Stimulated activated CD8-positive, alpha-beta memory T cell treated with anti-CD3 and anti-CD28 coated beads, Interleukin-12 subunit alpha, Interleukin-12 subunit beta, amount 100 ng/mL, for 1 hour (primary cell): Measurements from ENCODE around the gene PRKCB.

Source experiments
- DNase-seq: peaks from one replicate; pipeline ENCODE4 v3.0.0-alpha.2; 2020; ENCODE audit warnings: low read depth

PRKCB gene

DNA sequence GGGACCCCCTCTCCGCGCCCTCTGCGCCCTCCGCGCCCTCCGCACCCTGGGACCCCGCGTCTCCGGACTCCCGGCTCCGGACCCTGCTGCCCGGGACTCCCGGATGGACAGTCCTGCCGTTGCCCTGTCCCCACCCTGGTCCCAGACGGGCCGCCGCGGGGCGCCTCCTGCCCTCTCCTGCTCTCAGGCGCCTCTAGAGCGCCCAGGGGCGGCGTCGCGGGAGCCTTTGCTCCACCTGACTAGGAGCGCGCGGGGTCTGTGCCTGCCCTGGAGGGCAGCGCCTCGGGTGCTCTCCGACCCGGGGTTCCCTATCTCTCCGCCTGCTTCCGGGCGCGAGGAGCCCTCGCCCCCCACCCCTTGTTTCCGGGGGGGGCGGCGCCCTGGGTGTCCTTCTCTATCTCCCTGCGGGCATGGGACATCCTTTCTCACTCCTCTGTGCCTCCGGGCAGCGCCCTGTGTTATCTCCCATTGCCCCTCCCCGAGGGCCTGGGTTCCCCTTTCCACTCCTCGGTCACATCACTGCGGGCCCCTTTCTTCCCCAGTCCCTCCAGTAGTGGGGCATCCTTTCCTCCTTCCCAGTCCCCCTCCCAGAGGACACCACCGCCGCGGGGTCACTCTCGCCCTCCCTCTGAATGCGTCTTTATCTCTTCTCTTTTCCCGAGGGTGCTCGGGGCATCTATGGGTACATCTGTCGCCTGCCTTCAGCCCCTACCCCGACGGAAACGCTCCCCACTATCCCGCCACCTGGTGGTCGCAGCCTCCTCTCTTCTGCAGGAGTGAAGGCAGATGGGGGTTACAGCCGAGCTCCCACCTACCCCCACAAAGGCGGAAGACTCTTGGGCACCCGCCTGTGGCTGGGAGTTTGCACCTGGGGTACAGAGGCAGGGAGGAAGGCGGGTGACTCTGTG, 875 bp downstream of the PRKCB start:
- no peak for DNase-seq

- no peak for DNase-seq
These were observed 1.9 kb downstream of the PRKCB start for GRCh38 chr16:23837553-23838308.

GRCh38 chr16:23838485-23839142, 2.8 kb downstream of the PRKCB start:
- DNase-seq = no peak

GRCh38 chr16:23840310-23840709, 4.5 kb downstream of the PRKCB start:
- no peak for DNase-seq

DNA sequence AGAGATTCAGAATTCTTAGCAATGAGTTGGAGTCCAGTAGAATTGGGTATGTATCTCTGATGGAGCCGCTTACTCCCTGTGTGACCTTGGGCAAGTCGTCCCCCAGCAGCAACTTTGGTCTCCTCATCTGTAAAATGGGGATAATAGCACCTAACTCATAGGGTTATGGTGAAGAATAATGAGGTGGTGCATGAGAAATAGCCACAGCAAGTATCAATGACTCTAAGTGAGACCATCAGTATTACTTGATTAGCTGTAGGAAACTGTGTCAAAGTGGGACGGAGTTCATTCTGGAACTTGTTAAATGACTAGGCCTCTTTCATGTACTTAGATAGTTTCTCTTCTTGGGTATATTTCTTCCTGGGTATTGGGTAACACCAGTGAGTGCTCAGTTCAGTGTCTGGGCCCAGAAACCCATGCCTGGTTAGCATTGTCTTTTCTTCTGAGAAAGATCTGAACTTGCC, 6.4 kb downstream of the PRKCB start:
- no peak for DNase-seq

- DNase-seq = no peak
These were observed 7.4 kb downstream of the PRKCB start for GRCh38 chr16:23843143-23843542.

GRCh38 chr16:23847251-23847650, 11.5 kb downstream of the PRKCB start:
- no peak for DNase-seq

GRCh38 chr16:23847948-23848347, 12.2 kb downstream of the PRKCB start:
- no peak for DNase-seq

- no peak for DNase-seq
These were observed 13.2 kb downstream of the PRKCB start for GRCh38 chr16:23848958-23849357.

DNA sequence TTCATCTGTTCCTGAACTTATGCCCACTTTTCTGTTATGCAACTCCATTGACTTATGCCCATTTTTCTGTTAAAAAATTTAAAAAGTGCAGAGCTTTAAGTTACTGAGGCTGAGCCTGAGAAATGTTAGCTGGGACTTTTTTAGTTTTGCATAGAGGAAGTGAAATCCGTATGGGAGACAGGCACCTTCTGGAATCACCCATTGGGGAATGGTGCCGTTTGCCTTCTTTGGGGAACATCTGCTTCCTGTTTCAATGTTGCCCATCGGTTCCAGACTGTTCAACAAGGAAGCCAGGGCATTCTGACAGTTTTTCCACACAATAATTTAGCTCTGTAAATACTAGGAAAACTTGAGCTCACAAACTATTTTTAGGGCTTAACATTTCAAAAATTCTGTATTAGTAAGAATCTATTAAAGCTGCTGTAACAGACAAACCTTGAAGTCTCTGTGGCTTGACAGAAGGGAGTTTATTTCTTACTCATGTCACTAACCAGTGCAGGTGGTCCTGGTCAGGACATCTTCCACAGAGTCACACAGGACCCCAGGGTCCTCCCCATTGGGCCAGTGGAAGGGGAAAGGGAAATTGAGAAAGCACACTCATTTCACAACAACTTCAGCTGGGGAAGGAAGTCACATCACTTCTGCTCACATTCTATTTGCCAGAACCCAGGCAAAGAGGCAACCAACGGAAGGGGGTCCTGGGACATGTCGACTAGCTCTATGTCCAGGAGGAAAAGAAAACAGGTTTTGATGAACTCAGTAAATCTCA, 17.2 kb downstream of the PRKCB start:
- no peak for DNase-seq

DNA sequence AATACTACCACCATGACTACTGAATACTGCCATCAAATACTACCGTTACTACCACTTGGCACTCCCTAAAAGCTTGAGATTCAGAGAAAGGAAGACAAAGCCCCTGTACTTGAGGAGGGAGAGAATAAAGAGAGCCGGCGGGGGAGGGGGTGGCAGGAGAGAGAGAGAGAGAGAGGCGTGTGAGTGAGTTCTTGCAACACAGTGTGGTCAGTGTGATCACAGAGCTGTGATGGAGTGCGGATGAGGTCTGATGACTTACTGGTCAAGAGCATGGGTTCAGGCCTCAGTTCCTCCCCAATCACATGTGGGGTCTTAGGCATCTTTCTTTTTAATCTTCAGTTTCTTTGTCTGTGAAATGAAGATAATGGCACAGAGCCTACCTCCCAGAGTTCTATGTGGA, 19.2 kb downstream of the PRKCB start:
- no peak for DNase-seq

DNA sequence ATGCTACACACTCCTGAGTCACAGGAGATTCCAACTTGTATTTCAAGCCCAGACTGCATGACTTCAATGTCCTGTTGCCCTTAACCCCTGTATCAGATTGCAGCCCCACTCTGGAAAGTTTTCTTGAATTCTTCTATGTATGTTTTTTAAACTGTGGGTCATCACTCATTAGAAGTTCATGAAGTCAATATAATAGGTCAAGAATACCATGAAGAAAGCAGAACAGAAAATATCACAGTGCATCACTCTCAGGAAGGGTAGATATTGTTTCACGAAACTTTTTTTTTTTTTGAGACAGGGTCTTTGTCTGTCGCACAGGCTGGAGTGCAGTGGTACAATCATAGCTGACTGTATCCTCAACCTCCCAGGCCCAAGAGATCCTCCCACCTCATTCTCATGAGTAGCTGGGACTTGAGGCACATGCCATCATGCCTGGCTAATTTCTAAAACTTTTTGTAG, 20.5 kb downstream of the PRKCB start:
- DNase-seq = no peak

GRCh38 chr16:23857256-23857880, 21.6 kb downstream of the PRKCB start:
- no peak for DNase-seq

GRCh38 chr16:23857881-23858269, 22.1 kb downstream of the PRKCB start:
- DNase-seq = no peak

DNA sequence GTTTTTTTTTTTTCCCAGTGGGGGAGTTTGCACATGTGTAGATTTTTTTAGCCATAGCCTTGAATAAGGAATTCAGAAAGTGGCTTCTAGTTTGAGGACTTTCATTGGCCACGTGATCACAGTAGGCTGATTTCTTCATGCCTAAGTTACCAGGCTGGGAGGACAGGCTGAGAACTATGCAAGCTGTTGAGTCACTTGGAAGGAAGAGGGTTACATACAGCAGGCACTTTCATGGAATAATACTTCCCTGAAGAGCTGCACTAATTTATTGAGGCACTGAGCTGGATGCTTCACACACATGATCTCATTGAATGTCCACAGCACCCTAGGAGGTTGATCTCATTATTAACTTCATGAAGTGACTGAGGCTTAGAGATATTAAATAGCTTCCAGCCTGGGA, 22.8 kb downstream of the PRKCB start:
- DNase-seq = no peak

GRCh38 chr16:23859713-23860269, 24.0 kb downstream of the PRKCB start:
- no peak for DNase-seq

GRCh38 chr16:23861874-23862273, 26.1 kb downstream of the PRKCB start:
- DNase-seq = no peak

DNA sequence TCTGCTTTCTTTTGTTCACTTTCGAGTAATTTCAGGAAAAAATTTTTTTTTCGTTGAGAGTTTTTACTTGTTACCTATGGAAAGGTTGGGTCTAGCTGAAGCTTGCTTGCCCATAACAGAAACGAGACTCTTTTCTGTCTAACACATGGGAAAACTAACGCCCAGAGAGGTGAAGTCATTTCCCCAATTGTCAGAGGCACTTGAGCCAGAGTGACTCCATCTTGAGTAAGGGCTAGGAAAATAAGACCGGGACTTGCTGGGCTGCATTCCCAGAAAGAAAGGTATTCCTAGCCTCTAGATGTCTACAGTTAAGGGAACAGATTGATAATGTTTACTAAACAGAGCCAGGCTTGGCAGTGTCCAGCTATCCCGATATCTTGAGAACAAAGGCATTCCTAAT, 26.8 kb downstream of the PRKCB start:
- DNase-seq = no peak

- no peak for DNase-seq
These were observed 28.0 kb downstream of the PRKCB start for GRCh38 chr16:23863511-23864422.

GRCh38 chr16:23865853-23866252, 30.1 kb downstream of the PRKCB start:
- DNase-seq = no peak
